Central memory CD8-positive, alpha-beta T cell (primary cell): ENCODE results near the gene POMGNT1.

Experiments
- ATAC-seq: fragments of 150-1000 bp; cut with Tn5 transposase; replicated peaks from 2 replicates; pipeline ENCODE4 v1.10.0; 2022; ENCODE audit warnings: mild to moderate bottlenecking, moderate FRiP score, moderate number of reproducible peaks; ENCODE audit not compliant: poor library complexity, severe bottlenecking; ENCODE audit errors: extremely low read depth
- DNase-seq, 2 donors: peaks; one replicate each; pipeline ENCODE4 v3.0.0; 2021; ENCODE audit warnings: low spot score in 2 of 2
- H3K27ac Mint-ChIP-seq: one replicate; pipeline ENCODE4 v1.8.0; 2022; ENCODE audit warnings: low read depth, mild to moderate bottlenecking, moderate library complexity, mixed read lengths
- H3K27me3 Mint-ChIP-seq: one replicate; pipeline ENCODE4 v1.8.0; 2022; ENCODE audit warnings: mixed read lengths
- H3K36me3 Mint-ChIP-seq: one replicate; pipeline ENCODE4 v1.8.0; 2022; ENCODE audit warnings: mild to moderate bottlenecking, moderate library complexity, mixed read lengths; ENCODE audit not compliant: insufficient read depth
- H3K4me1 Mint-ChIP-seq: one replicate; pipeline ENCODE4 v1.8.0; 2022; ENCODE audit warnings: mixed read lengths
- H3K4me3 Mint-ChIP-seq: one replicate; pipeline ENCODE4 v1.8.0; 2022; ENCODE audit warnings: mild to moderate bottlenecking, moderate library complexity, mixed read lengths
- H3K9me3 Mint-ChIP-seq: one replicate; pipeline ENCODE4 v1.8.0; 2022; ENCODE audit warnings: mixed read lengths

The POMGNT1 gene

DNA sequence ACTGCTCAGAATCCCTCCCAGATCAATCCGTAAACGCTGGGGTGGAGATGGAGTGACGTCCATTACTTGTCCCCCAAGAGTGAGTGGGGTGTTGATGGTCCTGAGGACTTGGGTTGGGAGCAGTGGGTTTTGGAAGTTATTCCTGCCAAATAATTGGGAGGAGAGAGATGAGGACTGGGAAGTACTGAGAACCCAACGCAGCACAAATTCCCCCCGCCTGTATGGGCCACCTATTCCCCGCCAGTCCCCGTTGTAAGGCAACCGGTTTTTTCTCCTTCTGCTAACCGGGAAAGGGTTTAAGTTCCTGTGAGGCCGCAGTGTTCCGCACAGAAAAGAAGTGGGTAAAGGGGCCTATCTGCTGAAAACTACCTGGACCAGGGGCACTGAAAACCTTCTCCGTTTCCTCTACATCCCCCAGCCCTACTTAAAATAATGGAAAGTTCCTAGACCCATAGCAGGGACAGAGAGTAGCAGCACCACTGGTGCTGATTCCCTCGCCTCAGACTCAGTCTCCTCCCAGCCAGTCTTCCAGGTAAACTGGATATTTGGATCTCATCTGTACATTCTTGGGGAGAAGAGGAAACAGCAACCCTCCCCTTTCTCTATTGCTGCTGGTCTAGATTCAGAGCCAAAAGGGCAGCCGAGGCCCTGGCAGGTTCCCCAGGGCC, 5.6 kb upstream of the POMGNT1 start:
- no peak overlapping the region for H3K27ac Mint-ChIP-seq
- H3K27me3 Mint-ChIP-seq, result no peaks in the 10 kb centered on the region
- peak overlapping the region; percentile 62 for H3K4me3 Mint-ChIP-seq
- H3K4me1 Mint-ChIP-seq, result peaks cover 7% of the 10 kb centered on the region
- no peak for DNase-seq
- no peaks in the 10 kb centered on the region for H3K9me3 Mint-ChIP-seq
- no peak for ATAC-seq
- no peaks in the 10 kb centered on the region for H3K36me3 Mint-ChIP-seq

GRCh38 chr1:46199233-46199749, 1.1 kb upstream of the POMGNT1 start:
- Mint-ChIP-seq H3K4me1 (peaks cover 27% of the 10 kb centered on the region), H3K27ac (no peak overlapping the region), H3K9me3 (no peaks in the 10 kb centered on the region), H3K36me3 (peaks cover 3% of the 10 kb centered on the region), H3K27me3 (no peaks in the 10 kb centered on the region), H3K4me3 (peak overlapping the region; percentile 79)
- ATAC-seq (no peak), DNase-seq (no peak)

DNA sequence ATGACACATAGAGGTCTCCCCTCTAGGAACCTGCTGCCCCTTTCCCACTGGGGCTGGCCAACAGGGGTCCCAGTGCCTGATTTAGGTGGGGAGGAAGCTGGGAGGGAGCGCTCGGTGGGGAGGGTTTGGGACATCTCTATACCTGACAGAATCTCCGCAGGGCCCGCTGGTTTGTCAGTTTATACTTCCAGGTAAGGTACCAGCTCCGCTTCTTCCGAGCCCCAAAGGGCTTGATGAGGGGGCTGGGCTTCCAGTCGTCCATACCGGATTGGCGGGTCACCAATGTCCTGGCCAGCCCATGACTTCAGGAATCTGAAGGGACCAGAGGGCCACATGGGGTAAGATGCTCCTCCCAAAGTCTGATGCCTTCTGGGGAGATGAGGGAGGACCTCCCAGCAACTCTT, 672 bp downstream of the POMGNT1 start:
- H3K4me1 Mint-ChIP-seq, result peaks cover 21% of the 10 kb centered on the region
- peak overlapping the region; percentile 79 for H3K4me3 Mint-ChIP-seq
- H3K27ac Mint-ChIP-seq, result no peak overlapping the region
- no peak for DNase-seq
- no peak for ATAC-seq
- no peaks in the 10 kb centered on the region for H3K27me3 Mint-ChIP-seq
- peaks cover 7% of the 10 kb centered on the region for H3K36me3 Mint-ChIP-seq
- H3K9me3 Mint-ChIP-seq, result no peaks in the 10 kb centered on the region

DNA sequence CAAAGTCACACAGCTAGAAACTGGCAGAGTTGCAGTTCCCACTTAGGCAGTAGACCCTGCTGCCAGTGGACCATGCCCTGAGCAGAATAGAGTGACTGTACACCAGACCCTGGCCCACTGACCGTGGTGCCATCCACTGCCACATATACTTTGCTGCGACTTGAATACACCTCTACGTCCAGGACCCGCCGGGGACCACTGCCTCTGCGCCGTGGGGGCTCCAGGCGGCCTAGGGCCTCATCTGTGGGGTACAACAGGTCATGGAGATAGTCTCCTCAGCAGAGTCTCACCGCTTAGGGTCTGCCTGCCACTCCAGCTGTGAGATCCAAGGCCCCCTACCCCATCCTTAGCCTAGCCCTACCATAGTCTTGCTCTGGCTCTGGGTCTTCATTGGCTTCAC, 1.6 kb downstream of the POMGNT1 start:
- peaks cover 7% of the 10 kb centered on the region for H3K36me3 Mint-ChIP-seq
- H3K4me3 Mint-ChIP-seq, result peak overlapping the region; percentile 79
- peaks cover 21% of the 10 kb centered on the region for H3K4me1 Mint-ChIP-seq
- no peaks in the 10 kb centered on the region for H3K27me3 Mint-ChIP-seq
- H3K27ac Mint-ChIP-seq, result no peak overlapping the region
- DNase-seq (no peak), ATAC-seq (no peak)
- no peaks in the 10 kb centered on the region for H3K9me3 Mint-ChIP-seq

DNA sequence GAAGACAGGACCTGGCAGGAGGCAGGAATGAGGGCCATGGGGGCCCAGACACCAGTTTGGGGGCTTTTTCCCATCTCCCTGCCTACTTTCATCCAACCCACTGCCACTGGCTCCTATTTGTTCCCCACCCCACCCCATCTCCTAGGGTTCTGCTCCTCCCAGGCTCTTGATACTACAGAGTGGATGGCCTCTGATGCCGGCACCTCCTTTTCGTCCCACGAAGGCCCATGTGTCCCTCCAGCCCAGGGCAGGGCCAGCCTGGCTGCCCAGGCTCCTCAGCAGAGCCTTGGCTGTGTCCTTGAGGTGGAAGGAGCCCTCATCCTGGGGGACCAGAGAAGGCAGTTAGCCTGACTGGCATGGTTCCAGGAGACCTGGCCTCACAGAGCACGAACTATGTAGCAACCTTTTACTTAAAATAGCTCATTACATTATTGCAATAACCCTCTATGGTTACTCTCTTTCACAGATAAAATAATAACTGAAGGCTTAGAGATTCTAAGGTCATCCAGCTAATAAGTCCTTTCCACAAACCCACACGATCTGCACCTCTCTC, 3.5 kb downstream of the POMGNT1 start:
- H3K4me3 Mint-ChIP-seq, result no peak overlapping the region
- H3K9me3 Mint-ChIP-seq, result no peaks in the 10 kb centered on the region
- DNase-seq (no peak), ATAC-seq (no peak)
- H3K36me3 Mint-ChIP-seq, result peaks cover 12% of the 10 kb centered on the region
- no peaks in the 10 kb centered on the region for H3K27me3 Mint-ChIP-seq
- peak overlapping the region; percentile 3 for H3K27ac Mint-ChIP-seq
- H3K4me1 Mint-ChIP-seq, result peaks cover 21% of the 10 kb centered on the region

- Mint-ChIP-seq H3K9me3 (no peaks in the 10 kb centered on the region), H3K27me3 (no peaks in the 10 kb centered on the region), H3K4me3 (no peak overlapping the region), H3K27ac (no peak overlapping the region), H3K36me3 (peaks cover 18% of the 10 kb centered on the region), H3K4me1 (peaks cover 21% of the 10 kb centered on the region)
- DNase-seq, result no peak
- ATAC-seq, result no peak
These were observed 4.2 kb downstream of the POMGNT1 start for GRCh38 chr1:46193984-46194570.

GRCh38 chr1:46193285-46193684, 4.9 kb downstream of the POMGNT1 start:
- no peak overlapping the region for H3K4me3 Mint-ChIP-seq
- no peaks in the 10 kb centered on the region for H3K27me3 Mint-ChIP-seq
- H3K36me3 Mint-ChIP-seq, result peaks cover 17% of the 10 kb centered on the region
- H3K9me3 Mint-ChIP-seq, result no peaks in the 10 kb centered on the region
- H3K4me1 Mint-ChIP-seq, result peaks cover 21% of the 10 kb centered on the region
- ATAC-seq, result no peak
- DNase-seq, result no peak
- H3K27ac Mint-ChIP-seq, result no peak overlapping the region

- Mint-ChIP-seq H3K27ac (no peak overlapping the region), H3K4me1 (peaks cover 17% of the 10 kb centered on the region), H3K27me3 (no peaks in the 10 kb centered on the region), H3K36me3 (peaks cover 17% of the 10 kb centered on the region), H3K9me3 (no peaks in the 10 kb centered on the region), H3K4me3 (no peak overlapping the region)
- DNase-seq (no peak), ATAC-seq (no peak)
These were observed 6.1 kb downstream of the POMGNT1 start for GRCh38 chr1:46192171-46192570.

DNA sequence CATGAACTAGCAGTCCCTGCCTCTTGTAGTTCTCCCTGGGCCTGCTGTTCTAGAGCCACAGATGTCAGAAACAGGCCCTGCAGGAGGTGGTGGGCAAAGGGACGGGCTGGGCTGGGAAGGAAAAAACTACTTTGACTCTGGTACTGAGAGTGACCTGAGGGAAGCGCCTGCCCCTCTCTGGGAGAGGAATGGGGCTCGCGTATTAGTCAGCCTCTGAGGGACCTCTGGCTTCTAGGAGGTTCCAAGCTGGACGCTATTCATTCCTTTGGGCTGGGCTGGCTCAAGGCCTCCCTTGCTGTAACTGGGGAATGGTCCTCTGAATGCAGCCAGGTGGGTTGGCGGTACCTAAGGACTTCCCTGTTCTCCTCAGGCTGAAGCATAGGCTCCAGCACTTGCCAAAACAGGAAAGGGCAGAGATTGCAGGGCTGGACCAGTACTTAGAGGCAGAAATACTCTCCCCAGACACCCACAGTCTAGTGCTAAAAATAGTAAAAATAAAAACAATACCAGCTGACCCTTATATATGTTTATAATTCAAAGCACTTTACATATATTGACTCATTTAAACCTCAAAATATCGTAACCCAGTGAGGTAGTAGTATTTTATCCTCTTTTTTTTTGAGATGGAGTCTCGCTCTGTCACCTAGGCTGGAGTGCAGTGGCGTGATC, 7.1 kb downstream of the POMGNT1 start:
- Mint-ChIP-seq H3K4me1 (peaks cover 9% of the 10 kb centered on the region), H3K27me3 (no peaks in the 10 kb centered on the region), H3K36me3 (peaks cover 17% of the 10 kb centered on the region), H3K27ac (no peak overlapping the region), H3K4me3 (no peak overlapping the region), H3K9me3 (no peaks in the 10 kb centered on the region)
- no peak for DNase-seq
- no peak for ATAC-seq

- peaks cover 17% of the 10 kb centered on the region for H3K36me3 Mint-ChIP-seq
- peaks cover 6% of the 10 kb centered on the region for H3K4me1 Mint-ChIP-seq
- DNase-seq (no peak), ATAC-seq (no peak)
- no peak overlapping the region for H3K27ac Mint-ChIP-seq
- H3K4me3 Mint-ChIP-seq, result no peak overlapping the region
- no peaks in the 10 kb centered on the region for H3K9me3 Mint-ChIP-seq
- no peaks in the 10 kb centered on the region for H3K27me3 Mint-ChIP-seq
These were observed 7.7 kb downstream of the POMGNT1 start for GRCh38 chr1:46190539-46190938.

DNA sequence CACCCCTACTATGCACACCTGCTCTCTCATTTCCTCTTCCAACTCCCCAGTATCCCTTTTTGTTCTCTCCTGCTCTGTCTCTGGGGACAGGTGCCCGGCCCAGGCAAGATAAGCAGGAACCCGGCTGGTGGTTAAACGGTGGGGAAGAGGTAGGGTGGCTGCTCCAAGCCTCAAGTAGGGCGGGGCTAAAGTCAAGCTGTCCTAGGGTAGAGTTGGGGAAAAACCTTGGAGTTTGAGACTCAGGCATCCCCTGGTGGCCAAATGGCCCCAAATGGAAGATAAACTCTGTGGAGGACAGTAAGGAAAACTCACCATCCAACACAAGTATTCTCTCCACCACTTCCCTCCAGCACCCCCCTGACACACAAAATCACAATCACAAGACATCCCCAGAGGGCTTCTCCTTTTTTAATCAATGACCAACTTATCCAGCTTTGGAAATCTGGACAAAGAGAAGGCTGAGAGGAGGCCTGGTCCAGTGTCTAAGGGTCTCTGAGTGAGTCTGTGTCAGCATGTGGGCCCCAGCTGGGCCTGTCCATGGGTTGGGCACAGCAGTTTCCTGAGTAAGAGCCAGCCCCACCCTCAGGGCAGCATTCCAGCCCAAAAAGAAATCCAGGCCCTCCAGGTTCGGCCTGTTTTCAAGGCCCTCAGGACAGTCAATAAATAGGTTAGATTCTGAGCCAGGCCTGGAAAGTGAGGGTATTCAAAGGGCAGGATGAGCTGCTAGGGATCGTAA, 9.8 kb downstream of the POMGNT1 start:
- Mint-ChIP-seq H3K4me3 (no peak overlapping the region), H3K27ac (no peak overlapping the region), H3K27me3 (no peaks in the 10 kb centered on the region), H3K36me3 (peaks cover 17% of the 10 kb centered on the region), H3K9me3 (no peaks in the 10 kb centered on the region), H3K4me1 (peaks cover 16% of the 10 kb centered on the region)
- ATAC-seq (no peak), DNase-seq (no peak)

DNA sequence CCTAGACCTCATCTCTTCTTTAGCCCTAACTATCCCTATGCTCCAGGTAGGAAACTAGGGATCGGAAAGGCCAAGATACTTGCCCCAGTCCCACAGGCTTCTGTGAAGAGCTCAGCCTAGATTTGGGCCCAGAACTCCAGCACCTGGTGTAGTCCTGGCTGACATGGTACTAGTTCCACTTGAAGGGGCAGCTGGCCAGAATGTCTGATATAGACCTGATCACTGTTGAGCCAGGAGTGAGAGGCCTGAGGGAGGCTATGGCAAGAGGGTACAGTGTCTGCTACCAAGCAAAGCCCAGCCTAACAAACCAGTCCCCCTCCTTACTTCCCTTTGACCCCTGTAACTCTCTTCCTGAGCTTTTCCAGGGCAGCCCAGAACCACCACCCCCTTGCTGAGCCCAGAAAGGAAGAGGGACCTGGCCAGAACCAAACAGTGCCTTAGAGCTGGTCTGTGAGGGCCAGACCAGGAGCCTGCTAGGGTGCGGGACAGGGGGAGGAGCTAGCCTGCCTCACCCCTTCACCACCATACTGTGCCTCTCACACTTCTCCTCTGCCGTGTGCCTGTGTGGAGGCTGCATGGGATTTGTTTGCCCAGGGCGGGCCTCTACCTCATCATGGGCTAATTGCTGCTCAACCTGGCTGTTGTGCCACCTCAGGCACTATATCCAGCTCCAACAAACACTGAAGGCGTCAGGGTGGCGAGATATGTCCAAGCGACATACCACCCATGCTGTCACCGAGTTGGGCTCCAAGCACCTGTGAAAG, 10.9 kb downstream of the POMGNT1 start:
- H3K4me3 Mint-ChIP-seq, result no peak overlapping the region
- no peaks in the 10 kb centered on the region for H3K27me3 Mint-ChIP-seq
- DNase-seq (no peak), ATAC-seq (no peak)
- no peak overlapping the region for H3K27ac Mint-ChIP-seq
- H3K4me1 Mint-ChIP-seq, result peaks cover 16% of the 10 kb centered on the region
- no peaks in the 10 kb centered on the region for H3K9me3 Mint-ChIP-seq
- H3K36me3 Mint-ChIP-seq, result peaks cover 13% of the 10 kb centered on the region
